GM12801 (cell line): Measurements from ENCODE around the gene RGN.

Experiments used
- TF ChIP-seq, protein P1 (sequence below): IDR thresholded peaks from one replicate; pipeline ENCODE4 v1.5.1; 2011; ENCODE audit warnings: control low read depth; ENCODE audit not compliant: insufficient read length; ENCODE audit errors: extremely low read depth

RGN gene

DNA sequence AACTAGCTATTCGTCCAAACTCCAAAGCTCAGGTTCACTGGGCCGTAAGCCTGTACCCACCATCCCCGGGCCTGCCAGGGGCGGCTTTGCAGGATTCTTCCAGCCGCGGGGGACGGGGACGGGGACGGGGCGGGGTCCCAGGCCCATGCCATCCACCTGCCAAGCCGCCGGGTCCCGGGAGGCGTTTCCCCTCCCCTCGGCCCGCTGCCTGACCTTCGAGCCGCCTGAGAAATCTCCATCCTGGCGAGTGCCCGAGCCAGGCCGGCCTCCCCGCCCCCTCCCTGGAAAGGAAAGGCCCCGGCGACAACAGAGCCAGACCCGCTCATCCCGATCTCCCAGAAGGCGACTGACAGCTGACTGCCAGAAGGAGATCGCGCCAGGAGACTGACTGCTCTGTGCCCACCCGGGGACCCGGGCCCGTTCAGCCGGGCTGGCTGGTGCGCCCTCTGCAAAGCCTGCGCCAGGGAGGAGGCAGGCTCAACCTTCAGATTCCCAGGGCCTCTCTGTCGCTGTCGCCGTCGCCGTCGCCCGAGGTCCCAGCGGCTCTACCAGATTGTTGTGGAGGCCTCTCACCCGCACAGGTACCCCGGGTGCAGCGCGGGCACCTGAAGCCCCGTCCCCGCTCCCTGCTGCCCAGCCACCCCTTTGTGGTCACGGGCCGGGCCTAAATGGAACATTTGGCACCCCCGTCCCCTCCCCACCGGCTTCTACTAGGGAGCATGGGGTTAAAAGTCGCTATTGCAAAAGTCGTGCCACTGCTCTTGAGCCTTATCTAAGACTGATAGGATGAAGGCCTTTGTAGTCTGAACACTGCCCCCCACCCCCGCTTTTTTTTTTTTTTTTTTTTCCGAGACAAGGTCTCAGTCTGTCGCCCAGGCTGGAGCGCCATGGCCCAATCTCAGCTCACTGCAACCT is at the start of gene RGN:
TSS of gene RGN (plus strand) at position 315 of the 915 bp plus-strand sequence. CDS start 2,702 bp downstream, outside the sequence.
- TF ChIP-seq, protein P1, sequence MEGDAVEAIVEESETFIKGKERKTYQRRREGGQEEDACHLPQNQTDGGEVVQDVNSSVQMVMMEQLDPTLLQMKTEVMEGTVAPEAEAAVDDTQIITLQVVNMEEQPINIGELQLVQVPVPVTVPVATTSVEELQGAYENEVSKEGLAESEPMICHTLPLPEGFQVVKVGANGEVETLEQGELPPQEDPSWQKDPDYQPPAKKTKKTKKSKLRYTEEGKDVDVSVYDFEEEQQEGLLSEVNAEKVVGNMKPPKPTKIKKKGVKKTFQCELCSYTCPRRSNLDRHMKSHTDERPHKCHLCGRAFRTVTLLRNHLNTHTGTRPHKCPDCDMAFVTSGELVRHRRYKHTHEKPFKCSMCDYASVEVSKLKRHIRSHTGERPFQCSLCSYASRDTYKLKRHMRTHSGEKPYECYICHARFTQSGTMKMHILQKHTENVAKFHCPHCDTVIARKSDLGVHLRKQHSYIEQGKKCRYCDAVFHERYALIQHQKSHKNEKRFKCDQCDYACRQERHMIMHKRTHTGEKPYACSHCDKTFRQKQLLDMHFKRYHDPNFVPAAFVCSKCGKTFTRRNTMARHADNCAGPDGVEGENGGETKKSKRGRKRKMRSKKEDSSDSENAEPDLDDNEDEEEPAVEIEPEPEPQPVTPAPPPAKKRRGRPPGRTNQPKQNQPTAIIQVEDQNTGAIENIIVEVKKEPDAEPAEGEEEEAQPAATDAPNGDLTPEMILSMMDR = no peak

DNA sequence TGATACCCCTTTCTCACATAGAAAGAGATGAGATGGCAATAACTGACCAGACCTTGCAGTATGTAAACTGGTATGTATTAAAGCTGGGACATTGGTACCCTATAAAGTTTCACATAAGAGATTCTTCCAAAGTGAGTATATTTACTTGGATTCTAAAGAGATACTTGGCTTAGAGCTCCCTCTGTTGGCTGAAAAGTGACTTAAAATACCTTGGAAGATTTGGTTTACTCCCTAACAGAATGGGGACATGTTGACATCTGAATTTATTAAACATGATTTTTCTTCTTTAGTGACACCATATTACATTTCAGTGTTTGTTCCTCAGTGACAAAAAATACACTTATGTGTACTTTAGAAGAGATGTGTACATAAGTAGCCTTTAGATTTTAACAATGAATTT is 47.9 kb upstream of the RGN start:
- TF ChIP-seq, protein P1 = no peak

DNA sequence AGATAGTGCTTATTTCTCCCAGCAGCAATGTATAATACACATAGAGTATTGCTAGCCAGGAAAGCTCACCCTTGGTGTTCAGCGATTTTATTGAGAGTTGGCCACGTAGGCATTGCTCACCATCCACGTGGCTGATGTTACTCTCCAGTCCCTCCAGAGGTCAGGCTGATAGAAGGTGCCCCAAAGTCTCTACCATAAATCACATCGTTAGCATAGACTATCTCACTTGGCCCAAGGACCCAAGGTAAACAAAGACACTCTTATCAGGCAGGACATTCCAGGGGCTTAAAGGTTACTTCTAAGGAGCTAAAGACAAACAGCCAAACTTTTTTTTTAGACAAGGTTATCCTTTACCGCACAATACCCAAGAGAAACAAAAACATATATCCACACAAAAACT is 30.3 kb upstream of the RGN start:
- TF ChIP-seq, protein P1 = no peak

DNA sequence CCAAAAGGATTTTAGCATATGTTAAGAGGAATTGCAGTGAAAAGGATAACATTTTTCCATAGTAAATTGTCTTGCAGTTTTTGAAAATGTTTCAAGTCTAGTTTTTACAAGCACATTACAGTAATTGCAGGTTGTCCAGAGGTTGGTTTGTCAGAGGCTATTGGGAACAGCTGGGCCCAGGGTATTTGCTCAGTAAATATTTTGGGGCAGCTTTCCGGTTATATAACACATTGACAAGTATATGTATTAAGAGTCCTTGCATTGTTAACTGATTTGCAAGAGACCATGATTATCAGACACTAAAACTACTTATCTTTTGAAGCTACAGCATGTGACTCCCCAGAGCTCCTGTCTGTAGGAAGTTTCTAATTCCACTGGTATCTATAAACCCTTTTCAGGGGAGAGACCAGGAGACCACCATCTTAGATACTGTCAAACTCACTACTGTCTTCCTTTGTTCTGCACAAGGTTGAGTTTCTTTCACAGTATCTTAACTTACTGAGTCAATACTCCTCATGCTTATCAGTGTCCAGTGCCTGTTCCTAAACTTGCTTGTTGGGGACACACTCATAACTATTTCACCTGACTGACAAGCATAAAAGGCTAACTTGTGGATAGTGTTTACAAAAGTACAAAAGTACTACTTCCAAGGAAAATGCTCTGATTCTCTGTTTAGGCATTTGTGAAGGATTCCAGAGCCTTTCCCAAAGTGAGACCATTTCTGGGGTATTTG is 18.9 kb upstream of the RGN start:
- TF ChIP-seq, protein P1 = no peak

DNA sequence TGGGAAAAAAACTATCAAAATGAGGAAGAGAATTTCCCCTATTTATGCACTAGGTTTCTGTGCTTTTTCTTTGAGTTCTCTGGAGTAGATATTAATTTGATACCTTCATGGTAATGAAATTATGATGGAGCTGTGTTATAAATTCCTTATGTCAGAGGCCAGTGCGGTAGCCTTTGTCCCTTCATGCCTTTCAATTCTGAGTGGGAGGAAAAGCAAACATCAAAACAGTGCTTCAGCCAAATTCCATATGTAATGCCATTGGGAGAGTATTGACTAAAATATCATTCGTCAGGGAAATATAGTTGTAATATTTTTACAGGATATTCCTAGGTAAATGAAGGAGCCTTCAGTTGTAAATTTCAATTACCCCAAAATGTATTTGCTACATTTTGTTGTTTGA is 17.5 kb upstream of the RGN start:
- TF ChIP-seq, protein P1 = no peak

GRCh38 chrX:47061238-47061919 is 16.9 kb upstream of the RGN start:
- TF ChIP-seq, protein P1 = no peak

- TF ChIP-seq, protein P1 = no peak
Observed at GRCh38 chrX:47063179-47063578, 15.1 kb upstream of the RGN start.
